ENCODE data around the gene C5orf52.
"Not testable (repeated sequence)": the region's sequence is repeated elsewhere in the genome, so short reads cannot be mapped to it uniquely, and the experiment has no call there.

C5orf52 gene

DNA sequence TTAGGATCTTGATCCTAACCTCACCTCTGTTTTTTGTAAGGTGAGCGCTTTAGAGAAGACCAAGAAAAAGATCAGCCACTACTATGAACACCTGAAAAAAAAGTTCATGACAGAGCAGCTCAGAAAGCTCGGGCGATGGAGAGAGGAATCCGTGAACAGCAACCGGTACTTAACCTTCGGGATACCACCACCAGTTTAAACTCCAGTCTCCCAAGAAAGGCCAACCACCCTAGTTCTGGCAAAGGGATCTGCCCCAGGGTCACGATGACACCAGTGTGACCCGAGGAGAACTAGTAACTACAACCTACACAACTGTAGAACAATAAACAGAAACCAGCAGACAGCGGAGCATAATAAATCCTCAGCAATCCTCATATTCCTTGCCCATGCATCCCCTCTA lies 8.5 kb downstream of the C5orf52 start:
- no peak for DNase-seq

DNA sequence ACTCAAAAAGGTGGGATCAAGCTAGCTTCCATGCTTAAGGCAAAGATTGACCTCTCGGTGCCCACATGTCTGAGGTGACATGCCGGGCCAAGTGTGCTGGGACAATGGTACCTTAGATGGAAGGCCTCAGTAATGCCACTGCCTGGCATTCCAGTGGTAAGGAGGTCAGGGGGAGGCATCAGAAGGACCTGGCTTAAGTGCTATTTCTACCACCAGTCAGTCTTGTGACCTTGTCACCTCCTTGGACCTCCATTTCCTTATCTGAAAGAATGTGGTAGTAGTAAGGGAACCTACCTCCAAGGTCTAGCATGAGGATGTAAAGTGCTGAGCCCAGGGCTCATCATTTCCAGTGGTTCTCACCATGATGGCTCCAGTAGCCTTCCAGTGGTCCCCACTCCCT lies 8.9 kb downstream of the C5orf52 start:
- DNase-seq: no peak

DNA sequence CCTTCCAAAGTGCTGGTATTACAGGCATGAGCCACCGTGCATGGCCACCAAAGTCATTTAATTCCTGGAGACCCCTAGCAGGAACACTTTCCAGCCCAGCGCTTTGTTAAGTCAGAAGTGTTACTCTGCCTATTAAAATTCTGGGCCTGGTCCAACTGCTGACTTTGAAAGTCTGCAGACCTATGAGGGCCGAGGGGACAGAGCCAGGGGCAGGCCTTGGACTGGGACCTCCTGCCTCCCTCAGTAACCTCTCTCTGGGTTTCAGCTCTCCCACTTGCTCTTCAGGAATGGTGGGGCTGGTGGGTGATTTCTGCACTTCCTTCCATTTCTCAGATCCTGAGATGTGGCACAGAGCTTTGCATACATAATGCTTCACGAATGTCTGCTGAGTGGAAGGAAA lies 9.7 kb downstream of the C5orf52 start:
- no peak for DNase-seq

DNA sequence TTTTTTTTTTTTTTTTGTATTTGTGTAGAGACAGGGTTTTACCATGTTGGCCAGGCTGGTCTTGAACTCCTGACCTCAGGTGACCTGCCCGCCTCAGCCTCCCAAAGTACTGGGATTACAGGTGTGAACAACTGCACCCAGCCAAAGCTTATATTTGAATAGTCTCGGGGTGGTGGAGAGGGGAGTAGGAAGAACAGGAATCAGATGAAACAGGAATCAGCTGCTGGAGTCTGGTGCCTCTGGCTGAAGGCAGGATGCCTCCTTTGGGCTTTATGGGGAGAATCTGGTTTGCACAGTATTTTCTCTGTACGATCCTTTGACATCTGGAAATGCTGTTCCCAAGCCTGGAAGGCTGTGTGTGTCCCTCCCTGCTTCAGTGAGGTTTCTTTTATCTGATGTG lies 10.9 kb downstream of the C5orf52 start:
- DNase-seq: no peak

DNA sequence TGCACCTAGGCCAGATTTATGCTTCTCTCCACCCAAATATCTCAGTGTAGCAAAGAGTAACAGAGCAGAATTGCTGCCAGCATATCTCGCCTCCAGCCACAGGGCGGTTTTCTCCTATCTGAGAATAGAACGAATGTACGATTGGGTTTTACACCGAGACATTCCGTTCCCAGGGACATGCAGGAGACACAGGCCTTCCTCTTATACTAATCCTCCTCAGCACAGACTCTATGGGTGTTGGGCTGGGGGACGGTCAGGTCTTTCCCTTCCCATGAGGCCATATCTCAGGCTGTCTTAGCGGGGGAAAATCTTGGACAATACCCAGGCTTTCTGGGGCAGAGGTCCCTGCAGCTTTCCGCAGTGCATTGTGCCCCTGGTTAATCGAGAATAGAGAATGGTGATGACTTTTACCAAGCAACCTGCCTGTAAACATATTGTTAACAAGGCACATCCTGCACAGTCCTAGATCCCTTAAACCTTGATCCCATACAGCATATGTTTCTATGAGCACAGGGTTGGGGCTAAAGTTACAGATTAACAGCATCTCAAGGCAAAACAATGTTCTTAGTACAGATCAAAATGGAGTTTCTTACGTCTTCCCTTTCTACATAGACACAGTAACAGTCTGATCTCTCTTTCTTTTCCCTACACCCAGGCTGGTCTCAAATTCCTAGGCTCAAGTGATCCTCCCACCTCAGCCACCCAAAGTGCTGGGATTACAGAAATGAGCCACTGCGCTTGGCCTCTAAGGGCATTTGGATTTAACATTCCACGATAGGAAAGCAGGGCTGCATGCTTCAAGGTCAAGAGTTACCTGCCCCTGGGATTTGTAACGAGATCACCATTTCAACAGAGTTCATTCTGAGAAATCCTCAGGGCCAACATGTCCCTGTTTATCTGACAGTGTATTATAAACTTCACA lies 15.2 kb downstream of the C5orf52 start:
- DNase-seq: not testable (repeated sequence)

DNA sequence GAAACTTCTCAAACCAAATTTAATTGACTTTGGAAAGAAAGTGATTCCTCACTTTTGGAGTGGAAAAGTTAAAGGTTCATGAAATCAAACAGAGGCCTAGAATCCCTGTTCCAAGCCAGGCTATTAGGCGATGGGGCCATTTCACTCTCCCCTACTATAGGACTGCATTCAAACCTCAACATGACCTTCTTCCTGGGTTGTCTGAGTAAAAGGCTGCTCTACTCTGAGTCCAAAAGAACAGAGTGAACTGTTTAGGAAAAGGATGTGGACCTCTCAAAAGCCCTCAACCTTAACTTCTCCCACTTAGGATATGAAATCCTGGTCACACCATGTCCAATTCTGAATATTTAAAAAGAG lies 15.8 kb downstream of the C5orf52 start:
- no peak for DNase-seq

DNA sequence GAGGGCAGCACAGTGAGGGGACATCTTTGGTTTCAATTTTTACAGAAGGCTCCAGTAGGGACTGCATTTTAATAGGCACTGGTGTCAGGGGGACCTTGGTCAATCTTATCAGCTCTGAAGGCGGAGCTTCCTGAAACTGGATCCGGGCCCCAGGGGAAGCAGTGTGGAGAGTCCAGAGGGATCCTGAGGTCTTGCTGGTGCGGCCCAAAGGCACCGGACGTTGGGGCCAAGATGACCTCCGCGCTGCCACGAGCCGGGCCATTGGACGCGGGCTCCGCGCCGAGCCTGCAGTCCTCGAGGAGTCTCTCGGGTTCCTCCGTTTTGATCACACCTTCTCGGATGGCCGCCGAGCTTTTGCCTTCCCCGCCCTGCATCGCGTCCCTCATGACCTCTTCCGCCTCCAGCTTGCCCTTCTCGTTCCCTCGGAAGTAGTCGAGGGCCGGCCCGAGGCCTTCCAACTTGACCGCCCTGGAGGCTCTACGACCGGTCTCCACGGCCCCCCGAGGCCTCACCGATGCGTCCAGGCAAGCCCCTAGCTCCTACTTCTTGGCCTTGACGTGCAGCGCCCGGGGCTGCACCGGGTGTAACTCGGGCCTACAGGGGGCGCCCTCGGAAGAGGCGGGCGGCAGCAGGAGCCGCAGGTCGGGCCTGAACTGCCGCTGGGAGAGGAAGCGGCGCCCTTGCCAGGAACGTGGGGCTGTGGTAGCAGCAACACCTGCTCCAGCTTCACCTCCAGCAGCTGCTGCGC lies 18.8 kb downstream of the C5orf52 start:
- no peak for DNase-seq

DNA sequence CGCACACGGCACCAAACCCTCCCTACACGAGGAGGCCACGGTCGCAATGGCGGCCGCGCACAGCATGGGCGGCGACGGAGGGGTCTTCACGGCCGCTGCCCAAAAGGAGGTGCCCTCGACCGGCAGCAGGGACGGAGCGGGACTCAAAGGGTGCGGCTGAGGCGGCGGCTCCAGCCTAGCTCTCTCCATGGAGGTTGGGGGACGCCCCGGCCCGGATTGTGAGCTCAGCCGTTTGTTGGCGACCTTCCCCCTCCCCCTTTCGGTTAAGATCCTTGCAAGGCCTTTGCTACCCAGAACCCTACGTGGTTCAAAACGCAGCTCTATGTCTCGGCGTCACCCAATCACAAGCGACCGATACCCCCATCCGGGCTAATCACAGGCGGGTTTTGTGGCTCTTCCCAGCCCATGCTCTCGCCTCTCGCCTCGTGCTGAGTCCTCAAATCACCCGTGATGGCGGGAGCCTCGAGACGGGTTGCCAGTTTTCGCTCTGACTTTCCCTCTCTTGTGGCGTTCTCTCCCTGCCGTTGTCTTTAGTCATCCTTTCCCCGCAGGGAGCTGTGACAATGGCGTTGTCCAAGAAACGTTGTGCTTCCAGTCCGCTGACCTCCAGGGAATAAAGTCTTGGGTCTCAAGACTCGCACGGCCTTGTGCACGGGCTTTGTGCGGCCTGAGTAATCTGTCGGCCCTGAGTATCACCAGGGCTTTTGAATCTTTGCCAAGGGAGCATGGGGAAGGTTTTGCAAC lies 19.5 kb downstream of the C5orf52 start:
- DNase-seq: no peak

DNA sequence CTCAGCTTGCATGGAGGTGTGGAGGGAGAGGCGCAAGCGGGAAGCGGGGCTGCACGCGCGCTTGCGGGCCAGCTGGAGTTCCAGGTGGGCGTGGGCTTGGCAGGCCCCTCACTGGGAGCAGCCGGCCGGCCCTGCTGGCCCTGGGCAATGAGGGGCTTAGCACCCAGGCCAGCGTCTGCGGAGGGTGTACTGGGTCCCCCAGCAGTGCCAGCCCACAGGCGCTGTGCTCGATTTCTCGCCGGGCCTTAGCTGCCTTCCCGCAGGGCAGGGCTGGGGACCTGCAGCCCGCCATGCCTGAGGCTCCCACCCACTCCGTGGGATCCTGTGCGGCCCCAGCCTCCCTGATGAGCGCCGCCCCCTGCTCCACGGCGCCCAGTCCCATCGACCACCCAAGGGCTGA lies 22.5 kb downstream of the C5orf52 start:
- not testable (repeated sequence) for DNase-seq

DNA sequence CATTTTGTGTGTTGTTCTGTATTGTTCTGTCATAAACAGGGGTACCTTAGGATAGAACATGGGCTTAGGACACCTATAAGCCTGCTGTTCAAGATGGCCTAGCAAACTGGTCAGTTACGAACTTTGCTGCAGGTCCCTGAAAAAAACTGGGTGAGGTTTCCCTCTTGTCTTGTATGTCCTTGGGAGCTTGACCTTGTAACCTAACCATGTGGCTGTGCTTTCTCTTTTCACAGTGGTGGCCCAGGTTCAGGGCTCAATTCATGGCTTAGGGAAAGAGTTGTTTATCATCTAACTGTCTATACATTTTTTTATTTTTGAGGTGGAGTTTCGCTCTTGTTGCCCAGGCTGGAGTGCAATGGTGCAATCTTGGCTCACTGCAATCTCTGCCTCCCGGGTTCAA lies 24.8 kb downstream of the C5orf52 start:
- DNase-seq: not testable (repeated sequence)

DNA sequence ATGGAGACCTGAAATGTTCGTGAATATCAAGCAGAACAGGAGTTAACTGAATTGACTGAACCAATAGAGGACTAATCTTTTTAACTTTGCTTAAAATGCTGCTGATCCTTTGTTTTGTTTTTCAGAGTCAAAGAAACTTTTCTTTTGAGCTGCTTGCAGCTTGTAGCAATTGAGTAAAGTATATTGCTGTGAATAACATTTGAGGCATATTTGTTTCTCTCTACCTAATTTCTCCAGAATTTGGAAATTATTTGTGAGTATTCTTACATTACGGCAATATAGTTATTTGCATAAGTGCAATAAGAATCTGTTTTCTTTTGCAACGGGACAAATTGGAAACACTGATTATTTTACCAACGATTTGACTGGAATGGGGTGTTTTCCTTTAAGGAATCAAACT lies 27.3 kb downstream of the C5orf52 start:
- DNase-seq: not testable (repeated sequence)

DNA sequence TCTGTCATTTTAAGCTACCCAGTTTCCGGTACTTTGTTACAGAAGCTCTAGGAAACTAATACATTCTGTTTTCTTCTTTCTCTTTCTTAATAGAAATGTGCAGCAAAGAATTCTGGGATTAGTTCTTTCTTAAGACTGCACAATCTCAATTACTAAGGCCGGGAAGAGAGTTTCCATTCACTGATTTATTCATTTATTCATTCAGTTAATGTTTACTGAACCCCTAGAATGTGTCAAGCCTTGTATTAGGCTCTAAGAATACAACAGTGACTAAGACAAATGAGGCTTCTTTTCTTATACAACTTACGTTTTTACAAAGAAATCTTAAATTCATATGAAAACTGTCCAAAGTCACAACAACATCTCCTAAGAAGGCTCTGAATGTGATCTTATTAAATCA lies 32.4 kb downstream of the C5orf52 start:
- no peak for DNase-seq

DNA sequence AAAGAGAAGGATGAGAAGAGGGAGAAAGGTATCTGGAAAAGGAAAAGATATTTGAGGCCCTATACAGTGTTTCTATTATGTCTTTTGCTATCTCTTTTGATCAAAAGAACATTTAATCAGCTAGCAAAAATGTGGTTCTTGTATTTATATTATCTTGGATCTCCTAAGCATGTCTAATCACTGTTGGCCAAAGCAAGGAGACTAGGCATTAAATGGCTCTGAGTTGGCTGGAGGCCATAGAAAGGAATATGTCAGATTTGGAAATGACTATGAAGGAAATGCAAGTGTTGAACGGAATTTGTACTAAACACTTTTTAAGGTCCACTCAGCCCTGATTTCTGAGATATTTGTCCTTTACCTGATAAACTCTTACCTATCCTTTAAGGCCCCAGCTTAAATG lies 37.5 kb downstream of the C5orf52 start:
- DNase-seq: no peak

DNA sequence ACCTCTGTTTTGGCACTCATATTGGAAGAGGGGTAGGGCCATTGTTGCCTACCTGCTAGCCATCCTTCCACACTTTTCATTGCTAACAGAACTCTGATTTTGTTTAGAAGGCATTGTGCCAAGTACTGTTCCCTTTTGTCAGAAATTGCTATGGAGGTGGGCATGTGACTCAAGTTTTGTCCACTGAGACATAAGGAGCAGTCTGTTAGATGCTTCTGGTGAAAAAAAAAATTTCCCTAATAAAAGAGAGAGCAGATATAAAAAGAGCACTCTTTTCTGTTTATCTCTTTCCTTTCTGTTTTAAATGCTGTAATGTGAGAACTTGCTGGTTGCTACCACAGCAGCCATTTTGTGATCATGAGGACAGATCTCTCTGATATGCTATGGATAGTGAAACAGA lies 38.0 kb downstream of the C5orf52 start:
- DNase-seq: no peak

DNA sequence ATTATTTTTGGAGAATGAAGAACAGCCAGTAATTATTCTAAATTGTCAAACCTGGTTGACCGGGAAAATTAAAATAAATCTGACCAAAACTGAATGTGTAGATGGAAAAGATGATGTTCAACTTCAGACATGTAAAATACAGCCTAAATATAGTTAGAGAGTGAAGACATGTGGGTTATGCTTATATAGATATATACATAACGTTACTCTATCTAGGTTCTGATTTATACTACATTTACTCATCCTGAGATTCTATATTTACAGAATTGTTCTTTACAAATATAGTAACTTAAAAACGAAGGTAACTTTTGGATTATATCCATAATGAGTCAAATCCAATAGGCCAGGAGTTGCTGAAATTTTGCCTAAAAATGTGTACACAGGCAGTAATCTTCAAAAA lies 39.1 kb downstream of the C5orf52 start:
- no peak for DNase-seq

DNA sequence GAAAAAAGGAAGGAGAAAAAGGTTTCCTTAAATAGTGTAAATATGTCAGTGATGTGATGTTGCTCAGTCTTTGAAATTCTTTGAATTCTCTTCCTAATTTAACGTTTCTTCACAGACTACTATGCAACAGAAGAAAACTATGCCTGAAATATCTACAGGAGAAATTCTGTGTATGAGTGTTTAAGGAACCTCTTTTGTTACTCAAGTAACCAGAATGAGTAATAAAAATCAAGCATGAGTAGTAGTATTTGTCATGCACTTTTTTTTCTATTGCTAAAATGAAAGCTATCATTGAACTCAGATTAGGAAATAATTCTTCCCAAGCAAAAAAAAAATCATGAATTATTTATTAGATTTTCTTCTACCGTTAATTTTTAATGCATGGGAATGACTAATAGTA lies 39.5 kb downstream of the C5orf52 start:
- DNase-seq: peak; percentile 70 to 89

DNA sequence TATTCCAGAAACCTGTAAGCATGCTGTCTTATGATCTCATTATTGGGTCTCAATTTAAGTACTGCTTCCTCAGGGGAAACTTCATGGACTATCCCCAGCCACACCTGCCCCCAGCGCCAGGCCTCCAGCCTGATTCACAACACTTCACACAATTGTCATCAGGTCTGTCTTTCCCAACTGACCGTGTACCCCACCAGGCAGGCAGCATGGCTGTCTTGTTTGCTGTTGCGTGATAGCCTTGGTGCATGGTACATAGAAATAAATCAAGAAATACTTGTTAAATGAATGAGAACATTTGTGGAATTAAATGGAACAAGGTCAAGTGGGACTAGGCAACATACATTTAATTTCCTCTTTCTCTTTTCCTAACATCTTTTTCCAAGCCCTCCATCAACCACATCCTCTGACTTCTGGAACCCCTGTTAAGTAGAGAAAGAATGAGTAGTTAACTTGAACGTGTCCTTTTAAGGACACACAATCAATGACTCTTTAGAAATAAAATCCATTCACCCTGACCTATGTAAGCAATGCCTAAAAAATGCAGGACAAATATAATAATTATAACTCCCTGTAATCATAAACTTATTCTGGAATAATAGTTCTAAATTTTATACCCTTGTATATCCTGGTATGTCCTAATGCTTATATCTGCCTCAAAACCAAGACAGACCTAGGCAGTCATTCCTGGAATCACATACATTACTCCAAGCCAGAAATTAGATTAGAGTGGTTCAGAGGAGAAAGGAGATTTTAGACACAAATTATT lies 42.7 kb downstream of the C5orf52 start:
- peak in 1 of 2 donors; percentile 21 for DNase-seq

DNA sequence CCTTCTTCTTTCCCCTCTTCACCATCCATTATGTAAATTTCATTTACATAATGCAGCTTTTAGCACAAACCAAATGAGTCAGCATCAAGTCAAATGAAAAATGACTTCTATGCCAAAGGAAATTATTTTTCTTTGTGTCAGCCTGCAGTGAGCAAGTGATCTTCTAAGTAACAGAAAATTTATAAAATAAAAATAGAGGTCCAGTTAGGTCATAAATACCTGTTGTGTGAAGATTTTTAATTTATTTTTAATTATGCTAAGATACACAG lies 43.2 kb downstream of the C5orf52 start:
- DNase-seq: no peak

DNA sequence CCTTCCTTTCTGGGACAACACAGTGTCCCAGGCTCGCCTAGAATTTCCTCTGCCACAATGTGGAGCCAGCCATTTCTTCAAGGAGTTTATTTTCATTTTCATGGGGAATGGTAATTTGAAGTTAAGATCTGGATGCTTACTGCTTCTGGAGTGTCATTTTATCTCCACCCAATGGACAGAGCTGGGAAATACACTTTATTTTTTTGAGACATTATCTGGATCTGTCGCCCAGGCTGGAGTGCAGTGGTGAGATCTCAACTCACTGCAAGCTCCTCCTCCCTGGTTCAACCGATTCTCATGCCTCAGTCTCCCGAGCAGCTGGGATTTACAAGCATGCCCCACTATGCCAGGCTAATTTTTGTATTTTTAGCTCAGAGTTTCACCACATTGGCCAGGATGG lies 47.2 kb downstream of the C5orf52 start:
- DNase-seq: peak; percentile 30 to 75

DNA sequence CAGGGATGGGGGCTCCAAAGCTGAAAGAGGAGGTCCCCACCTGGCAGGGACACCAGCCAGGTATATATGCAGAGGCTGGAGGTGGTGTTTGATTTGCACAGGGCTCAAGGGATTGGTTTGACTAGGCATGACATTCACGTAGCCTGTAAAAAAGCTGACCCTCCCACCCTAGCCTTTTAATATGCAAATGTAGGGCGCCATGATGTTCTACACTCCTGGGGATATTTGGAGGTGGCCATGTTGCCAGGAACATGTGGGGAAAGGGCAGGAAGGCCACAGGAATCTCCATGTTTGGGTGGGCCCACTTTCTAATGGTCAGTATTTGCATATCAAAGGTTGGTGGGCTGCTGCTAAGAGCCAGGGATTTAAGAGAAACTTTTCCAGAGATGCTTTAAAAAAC lies 47.9 kb downstream of the C5orf52 start:
- no peak for DNase-seq

DNA sequence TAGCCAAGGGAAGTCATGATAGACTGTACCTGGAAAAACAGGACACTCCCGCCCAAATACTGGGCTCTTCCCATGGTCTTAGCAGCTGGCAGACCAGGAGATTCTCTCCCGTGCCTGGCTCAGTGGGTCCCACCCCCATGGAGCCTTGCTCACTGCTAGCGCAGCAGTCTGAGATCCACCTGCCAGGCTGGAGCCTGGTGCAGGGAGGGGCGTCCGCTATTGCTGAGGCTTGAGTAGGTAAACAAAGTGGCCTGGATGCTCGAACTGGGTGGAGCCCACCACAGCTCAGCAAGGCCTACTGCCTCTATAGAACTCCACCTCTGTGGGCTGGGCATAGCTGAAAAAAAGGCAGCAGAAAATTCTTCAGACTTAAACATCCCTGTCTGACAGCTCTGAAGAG lies 49.8 kb downstream of the C5orf52 start:
- DNase-seq: no peak

DNA sequence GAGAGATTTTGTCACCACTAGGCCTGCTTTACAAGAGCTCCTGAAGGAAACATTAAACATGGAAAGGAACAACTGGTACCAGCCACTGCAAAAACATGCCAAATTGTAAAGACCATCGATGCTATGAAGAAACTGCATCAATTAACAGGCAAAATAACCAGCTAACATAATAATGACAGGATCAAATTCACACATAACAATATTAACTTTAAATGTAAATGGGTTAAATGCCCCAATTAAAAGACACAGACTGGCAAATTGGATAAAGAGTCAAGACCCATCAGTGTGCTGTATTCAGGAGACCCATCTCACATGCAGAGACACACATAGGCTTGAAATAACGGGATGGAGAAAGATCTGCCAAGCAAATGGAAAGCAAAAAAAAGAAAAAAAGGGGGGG lies 51.6 kb downstream of the C5orf52 start:
- not testable (repeated sequence) for DNase-seq

DNA sequence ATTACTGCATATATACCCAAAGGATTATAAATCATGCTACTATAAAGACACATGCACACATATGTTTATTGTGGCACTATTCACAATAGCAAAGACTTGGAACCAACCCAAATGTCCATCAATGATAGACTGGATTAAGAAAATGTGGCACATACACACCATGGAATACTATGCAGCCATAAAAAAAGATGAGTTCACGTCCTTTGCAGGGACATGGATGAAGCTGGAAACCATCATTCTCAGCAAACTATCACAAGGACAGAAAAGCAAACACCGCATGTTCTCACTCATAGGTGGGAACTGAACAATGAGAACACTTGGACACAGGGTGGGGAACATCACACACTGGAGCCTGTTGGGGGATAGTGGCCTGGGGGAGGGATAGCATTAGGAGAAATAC lies 55.3 kb downstream of the C5orf52 start:
- DNase-seq: not testable (repeated sequence)
